SK-N-SH (cell line): ENCODE results near the gene KCNQ2.

ENCODE experiments used
- CHD2 ChIP-seq: fragments of 150-350 bp; IDR thresholded peaks from 2 replicates; pipeline ENCODE4 v1.6.1; 2018; ENCODE audit warnings: low read length; ENCODE audit not compliant: partially characterized antibody
- EP300 ChIP-seq, 2 experiments: IDR thresholded peaks; 2 replicates each; pipeline versions ENCODE4 v1.4.0 to v1.6.1; 2012; ENCODE audit warnings: borderline replicate concordance in 1 of 2, low read depth in 1 of 2, low read length in 1 of 2
- FOSL2 ChIP-seq: IDR thresholded peaks from 2 replicates; pipeline ENCODE4 v1.4.0; 2012; ENCODE audit warnings: low read depth, mild to moderate bottlenecking, moderate library complexity, borderline replicate concordance
- JUND ChIP-seq: IDR thresholded peaks from 2 replicates; pipeline ENCODE4 v1.4.0; 2012
- RAD21 ChIP-seq: IDR thresholded peaks from 2 replicates; pipeline ENCODE4 v1.6.1; 2012; ENCODE audit warnings: mild to moderate bottlenecking, low read length
- SIN3A ChIP-seq: IDR thresholded peaks from 2 replicates; pipeline ENCODE4 v1.6.1; 2012; ENCODE audit warnings: low read depth, mild to moderate bottlenecking, low read length, moderate library complexity, borderline replicate concordance
- YY1 ChIP-seq: IDR thresholded peaks from 2 replicates; pipeline ENCODE4 v1.4.0; 2012; ENCODE audit warnings: low read depth, mild to moderate bottlenecking
- TF ChIP-seq, protein P1 (sequence below): fragments of 200-600 bp; sonication (generic); IDR thresholded peaks from 2 replicates; pipeline ENCODE4 v1.6.1; 2017; ENCODE audit warnings: antibody characterized with exemption, mild to moderate bottlenecking, moderate library complexity
- TF ChIP-seq, protein P2 (sequence below): IDR thresholded peaks from 2 replicates; pipeline ENCODE4 v1.4.0; 2012; ENCODE audit warnings: low read depth, borderline replicate concordance

DNA sequence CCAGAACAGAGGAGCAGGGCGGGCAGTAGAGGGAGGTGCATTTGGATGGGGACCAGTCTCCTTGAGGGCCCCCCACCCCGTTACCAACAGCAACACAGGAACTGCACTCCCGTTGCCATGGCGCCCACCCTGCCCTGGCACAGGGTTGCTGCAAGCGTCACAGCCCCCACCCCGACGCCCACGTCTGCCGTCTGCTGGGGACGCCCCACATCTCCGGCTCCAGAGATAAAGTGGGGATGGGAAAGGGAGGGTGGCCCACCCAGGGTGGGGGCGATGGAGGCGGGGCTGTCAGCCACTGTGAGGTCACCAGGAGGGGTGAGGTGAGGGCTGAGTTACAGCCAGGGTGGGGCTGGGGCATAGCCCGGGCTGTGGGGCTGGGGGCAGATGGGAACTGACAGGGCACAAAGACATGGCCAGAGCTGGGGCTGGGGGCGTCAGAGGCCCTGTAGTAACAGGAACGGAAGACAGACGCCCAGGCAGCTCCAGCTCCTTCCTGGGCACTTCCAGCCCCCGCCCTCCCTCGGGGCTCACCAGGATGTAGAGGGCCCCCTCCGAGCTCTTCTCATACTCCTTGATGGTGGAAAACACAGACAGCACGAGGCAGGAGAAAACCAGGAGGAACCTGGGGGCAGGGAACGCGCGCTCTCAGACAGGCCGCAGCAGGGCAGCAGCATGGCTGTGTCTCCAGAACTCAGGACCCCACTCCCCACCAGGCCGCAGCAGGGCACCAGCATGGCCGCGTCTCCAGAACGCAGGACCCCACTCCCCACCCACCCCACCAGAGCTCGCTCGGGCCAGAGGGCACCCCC, 26.0 kb downstream of the KCNQ2 start:
- TF ChIP-seq, protein P1, sequence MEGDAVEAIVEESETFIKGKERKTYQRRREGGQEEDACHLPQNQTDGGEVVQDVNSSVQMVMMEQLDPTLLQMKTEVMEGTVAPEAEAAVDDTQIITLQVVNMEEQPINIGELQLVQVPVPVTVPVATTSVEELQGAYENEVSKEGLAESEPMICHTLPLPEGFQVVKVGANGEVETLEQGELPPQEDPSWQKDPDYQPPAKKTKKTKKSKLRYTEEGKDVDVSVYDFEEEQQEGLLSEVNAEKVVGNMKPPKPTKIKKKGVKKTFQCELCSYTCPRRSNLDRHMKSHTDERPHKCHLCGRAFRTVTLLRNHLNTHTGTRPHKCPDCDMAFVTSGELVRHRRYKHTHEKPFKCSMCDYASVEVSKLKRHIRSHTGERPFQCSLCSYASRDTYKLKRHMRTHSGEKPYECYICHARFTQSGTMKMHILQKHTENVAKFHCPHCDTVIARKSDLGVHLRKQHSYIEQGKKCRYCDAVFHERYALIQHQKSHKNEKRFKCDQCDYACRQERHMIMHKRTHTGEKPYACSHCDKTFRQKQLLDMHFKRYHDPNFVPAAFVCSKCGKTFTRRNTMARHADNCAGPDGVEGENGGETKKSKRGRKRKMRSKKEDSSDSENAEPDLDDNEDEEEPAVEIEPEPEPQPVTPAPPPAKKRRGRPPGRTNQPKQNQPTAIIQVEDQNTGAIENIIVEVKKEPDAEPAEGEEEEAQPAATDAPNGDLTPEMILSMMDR, result no peak
- TF ChIP-seq, protein P2, sequence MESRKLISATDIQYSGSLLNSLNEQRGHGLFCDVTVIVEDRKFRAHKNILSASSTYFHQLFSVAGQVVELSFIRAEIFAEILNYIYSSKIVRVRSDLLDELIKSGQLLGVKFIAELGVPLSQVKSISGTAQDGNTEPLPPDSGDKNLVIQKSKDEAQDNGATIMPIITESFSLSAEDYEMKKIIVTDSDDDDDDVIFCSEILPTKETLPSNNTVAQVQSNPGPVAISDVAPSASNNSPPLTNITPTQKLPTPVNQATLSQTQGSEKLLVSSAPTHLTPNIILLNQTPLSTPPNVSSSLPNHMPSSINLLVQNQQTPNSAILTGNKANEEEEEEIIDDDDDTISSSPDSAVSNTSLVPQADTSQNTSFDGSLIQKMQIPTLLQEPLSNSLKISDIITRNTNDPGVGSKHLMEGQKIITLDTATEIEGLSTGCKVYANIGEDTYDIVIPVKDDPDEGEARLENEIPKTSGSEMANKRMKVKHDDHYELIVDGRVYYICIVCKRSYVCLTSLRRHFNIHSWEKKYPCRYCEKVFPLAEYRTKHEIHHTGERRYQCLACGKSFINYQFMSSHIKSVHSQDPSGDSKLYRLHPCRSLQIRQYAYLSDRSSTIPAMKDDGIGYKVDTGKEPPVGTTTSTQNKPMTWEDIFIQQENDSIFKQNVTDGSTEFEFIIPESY, result no peak
- TF ChIP-seq SIN3A, result no peak
- TF ChIP-seq EP300 (IDR thresholded peaks at IDR 0.05; ENCODE audit: borderline replicate concordance in 1 of 2, low read depth in 1 of 2, low read length in 1 of 2), result no peak
- TF ChIP-seq JUND, result no peak
- no peak for TF ChIP-seq CHD2
- no peak for TF ChIP-seq RAD21
- TF ChIP-seq YY1, result no peak
- no peak for TF ChIP-seq FOSL2
